Suprapubic skin (tissue), 4 donors: ENCODE measurements around the gene BRD9. TPM values are rescaled to one million over a fixed set of nuclear protein-coding genes. Genes with fewer than 3 reads are reported as not detected.

Experiments used
- DNase-seq, 2 donors: peaks; one replicate each; pipeline ENCODE4 v3.0.0-alpha.2; 2019; ENCODE audit warnings: low spot score in 2 of 2
- H3K27ac ChIP-seq: fragments of 200-600 bp; sonication (generic); one replicate; pipeline ENCODE4 v1.5.1; 2019
- H3K27me3 ChIP-seq: fragments of 200-600 bp; sonication (generic); one replicate; pipeline ENCODE4 v1.5.1; 2019
- H3K36me3 ChIP-seq: fragments of 200-600 bp; sonication (generic); one replicate; pipeline ENCODE4 v1.5.1; 2019
- H3K4me1 ChIP-seq: fragments of 200-600 bp; sonication (generic); one replicate; pipeline ENCODE4 v1.5.1; 2019
- H3K4me3 ChIP-seq: fragments of 200-600 bp; sonication (generic); one replicate; pipeline ENCODE4 v1.5.1; 2019; ENCODE audit warnings: mild to moderate bottlenecking
- H3K9me3 ChIP-seq: fragments of 200-600 bp; sonication (generic); one replicate; pipeline ENCODE4 v1.5.1; 2019
- EP300 ChIP-seq: sonication (generic); formaldehyde crosslinking; IDR thresholded peaks from one replicate; pipeline ENCODE4 v1.6.1; 2017; ENCODE audit warnings: antibody characterized with exemption
- POLR2A ChIP-seq, 2 donors: fragments of 450-650 bp; IDR thresholded peaks; one replicate each; pipeline ENCODE4 v1.6.1; 2017; ENCODE audit warnings: antibody characterized with exemption in 2 of 2, mild to moderate bottlenecking in 2 of 2, moderate library complexity in 2 of 2
- POLR2AphosphoS5 ChIP-seq, 3 donors: sonication (generic); formaldehyde crosslinking; IDR thresholded peaks; one replicate each; pipeline ENCODE4 v1.6.1; 2017; ENCODE audit warnings: antibody characterized with exemption in 3 of 3
- WGBS: methylation state at CpG from one replicate; pipeline ENCODE4 v1.1.5; 2018; 5-methylcytosine and 5-hydroxymethylcytosine counted together
- total RNA-seq, 4 donors: library from RNA; depleted of rRNA; stranded (reverse); fragments of >200 nt; gene quantifications; one replicate each; pipeline ENCODE4 v1.1.0, GENCODE V29; 2016
- TF ChIP-seq, protein P1 (sequence below), 2 donors: fragments of 200-600 bp in 1 of 2; fragments of 450-650 bp in 1 of 2; sonication (generic) in 1 of 2; IDR thresholded peaks; one replicate each; pipeline ENCODE4 v1.5.1; 2016 to 2019; ENCODE audit warnings: antibody characterized with exemption in 2 of 2, mild to moderate bottlenecking in 1 of 2, moderate library complexity in 1 of 2

Gene BRD9
- total RNA-seq, 4 donors from 2014 or later: 25.2 to 73.0 (median 38.8) TPM

DNA sequence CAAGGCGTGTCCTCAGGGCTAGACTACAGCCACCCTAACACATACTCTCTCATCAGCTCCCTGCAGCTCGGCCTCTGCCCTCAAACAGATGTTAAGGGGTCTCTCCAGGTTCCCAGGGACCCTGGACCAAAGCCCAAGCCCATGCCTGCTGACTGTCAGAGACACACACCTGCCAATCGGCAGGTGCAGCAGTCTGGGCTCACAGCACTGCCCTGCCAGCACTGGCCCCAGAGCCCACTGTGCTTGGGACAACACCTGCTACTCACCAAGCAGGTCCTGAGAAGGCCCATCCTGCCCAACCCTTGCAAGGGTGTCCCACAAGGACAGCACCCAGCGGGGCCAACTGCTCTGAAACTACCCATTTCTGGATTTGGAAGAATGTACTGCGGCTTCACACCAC, 21.6 kb downstream of the BRD9 start:
- Histone ChIP-seq H3K27me3 (no peaks in the 10 kb centered on the region), H3K27ac (no peak overlapping the region), H3K4me3 (no peak overlapping the region), H3K4me1 (no peaks in the 10 kb centered on the region), H3K9me3 (no peaks in the 10 kb centered on the region), H3K36me3 (peaks cover 99% of the 10 kb centered on the region)
- TF ChIP-seq POLR2A (IDR thresholded peaks at IDR 0.05) (no peak), EP300 (no peak), POLR2AphosphoS5 (IDR thresholded peaks at IDR 0.05) (no peak)
- TF ChIP-seq, protein P1, sequence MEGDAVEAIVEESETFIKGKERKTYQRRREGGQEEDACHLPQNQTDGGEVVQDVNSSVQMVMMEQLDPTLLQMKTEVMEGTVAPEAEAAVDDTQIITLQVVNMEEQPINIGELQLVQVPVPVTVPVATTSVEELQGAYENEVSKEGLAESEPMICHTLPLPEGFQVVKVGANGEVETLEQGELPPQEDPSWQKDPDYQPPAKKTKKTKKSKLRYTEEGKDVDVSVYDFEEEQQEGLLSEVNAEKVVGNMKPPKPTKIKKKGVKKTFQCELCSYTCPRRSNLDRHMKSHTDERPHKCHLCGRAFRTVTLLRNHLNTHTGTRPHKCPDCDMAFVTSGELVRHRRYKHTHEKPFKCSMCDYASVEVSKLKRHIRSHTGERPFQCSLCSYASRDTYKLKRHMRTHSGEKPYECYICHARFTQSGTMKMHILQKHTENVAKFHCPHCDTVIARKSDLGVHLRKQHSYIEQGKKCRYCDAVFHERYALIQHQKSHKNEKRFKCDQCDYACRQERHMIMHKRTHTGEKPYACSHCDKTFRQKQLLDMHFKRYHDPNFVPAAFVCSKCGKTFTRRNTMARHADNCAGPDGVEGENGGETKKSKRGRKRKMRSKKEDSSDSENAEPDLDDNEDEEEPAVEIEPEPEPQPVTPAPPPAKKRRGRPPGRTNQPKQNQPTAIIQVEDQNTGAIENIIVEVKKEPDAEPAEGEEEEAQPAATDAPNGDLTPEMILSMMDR (IDR thresholded peaks at IDR 0.05): no peak
- 97% methylated on average over 4 of the region's 5 CpGs for WGBS
- no peak for DNase-seq

GRCh38 chr5:868428-869135, 24.0 kb downstream of the BRD9 start:
- H3K27ac ChIP-seq: no peak overlapping the region
- H3K4me3 ChIP-seq: no peak overlapping the region
- no peaks in the 10 kb centered on the region for H3K27me3 ChIP-seq
- H3K36me3 ChIP-seq: peaks cover 100% of the 10 kb centered on the region
- H3K9me3 ChIP-seq: no peaks in the 10 kb centered on the region
- 93% methylated on average over 12 of the region's 16 CpGs for WGBS
- TF ChIP-seq POLR2AphosphoS5 (IDR thresholded peaks at IDR 0.05) (no peak), EP300 (no peak), POLR2A (IDR thresholded peaks at IDR 0.05) (no peak)
- TF ChIP-seq, protein P1 (IDR thresholded peaks at IDR 0.05): no peak
- no peaks in the 10 kb centered on the region for H3K4me1 ChIP-seq
- DNase-seq: no peak

DNA sequence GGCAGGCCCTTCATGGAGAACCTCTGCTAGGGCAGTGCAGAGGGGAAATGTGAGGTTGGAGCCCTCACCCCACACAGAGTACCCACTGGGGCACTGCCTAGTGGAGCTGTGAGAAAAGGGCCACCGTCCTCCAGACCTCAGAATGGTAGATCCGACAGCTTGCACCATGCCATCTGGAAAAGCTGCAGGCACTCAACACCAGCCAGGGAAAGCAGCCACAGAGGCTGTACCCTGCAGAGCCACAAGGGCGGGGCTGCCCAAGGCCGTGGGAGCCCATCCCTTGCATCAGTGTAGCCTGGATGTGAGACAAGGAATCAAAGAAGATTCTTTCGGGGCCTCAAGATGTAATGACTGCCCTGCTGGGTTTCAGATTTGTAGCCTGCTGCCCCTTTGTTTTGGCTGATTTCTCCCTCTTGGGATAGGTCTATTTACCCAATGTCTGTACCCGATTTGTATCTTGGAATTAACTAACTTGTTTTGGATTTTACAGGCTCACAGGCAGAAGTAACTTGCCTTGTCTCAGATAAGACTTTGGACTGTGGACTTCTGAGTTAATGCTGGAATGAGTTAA, 25.2 kb downstream of the BRD9 start:
- TF ChIP-seq POLR2AphosphoS5 (IDR thresholded peaks at IDR 0.05) (no peak), POLR2A (IDR thresholded peaks at IDR 0.05) (no peak), EP300 (no peak)
- TF ChIP-seq, protein P1 (IDR thresholded peaks at IDR 0.05): no peak
- Histone ChIP-seq H3K36me3 (peaks cover 100% of the 10 kb centered on the region), H3K4me3 (no peak overlapping the region), H3K27ac (no peak overlapping the region), H3K4me1 (no peaks in the 10 kb centered on the region), H3K9me3 (no peaks in the 10 kb centered on the region), H3K27me3 (no peaks in the 10 kb centered on the region)
- 83% methylated on average over 6 of the region's 6 CpGs for WGBS
- DNase-seq: no peak

GRCh38 chr5:865771-866170, 26.8 kb downstream of the BRD9 start:
- Histone ChIP-seq H3K36me3 (peaks cover 91% of the 10 kb centered on the region), H3K4me1 (no peaks in the 10 kb centered on the region), H3K9me3 (no peaks in the 10 kb centered on the region), H3K27me3 (no peaks in the 10 kb centered on the region), H3K4me3 (no peak overlapping the region), H3K27ac (no peak overlapping the region)
- TF ChIP-seq POLR2A (IDR thresholded peaks at IDR 0.05) (no peak), EP300 (no peak), POLR2AphosphoS5 (IDR thresholded peaks at IDR 0.05) (no peak)
- TF ChIP-seq, protein P1 (IDR thresholded peaks at IDR 0.05): no peak
- no peak for DNase-seq
- 100% methylated on average over 2 of the region's 10 CpGs for WGBS

- Histone ChIP-seq H3K4me3 (no peak overlapping the region), H3K4me1 (no peaks in the 10 kb centered on the region), H3K27me3 (no peaks in the 10 kb centered on the region), H3K9me3 (no peaks in the 10 kb centered on the region), H3K36me3 (peaks cover 89% of the 10 kb centered on the region), H3K27ac (no peak overlapping the region)
- no peak for DNase-seq
- TF ChIP-seq POLR2A (IDR thresholded peaks at IDR 0.05) (no peak), EP300 (no peak), POLR2AphosphoS5 (IDR thresholded peaks at IDR 0.05) (no peak)
- TF ChIP-seq, protein P1 (IDR thresholded peaks at IDR 0.05): no peak
- 89% methylated on average over 7 of the region's 24 CpGs for WGBS
These were observed 27.5 kb downstream of the BRD9 start for GRCh38 chr5:865168-865521.
